Measurements from ENCODE around the gene EDAR. TPM values are rescaled to one million over a fixed set of nuclear protein-coding genes. Genes with fewer than 3 reads are reported as not detected.

Gene EDAR
- total RNA-seq, 2 experiments from 2014 or later, result not detected

DNA sequence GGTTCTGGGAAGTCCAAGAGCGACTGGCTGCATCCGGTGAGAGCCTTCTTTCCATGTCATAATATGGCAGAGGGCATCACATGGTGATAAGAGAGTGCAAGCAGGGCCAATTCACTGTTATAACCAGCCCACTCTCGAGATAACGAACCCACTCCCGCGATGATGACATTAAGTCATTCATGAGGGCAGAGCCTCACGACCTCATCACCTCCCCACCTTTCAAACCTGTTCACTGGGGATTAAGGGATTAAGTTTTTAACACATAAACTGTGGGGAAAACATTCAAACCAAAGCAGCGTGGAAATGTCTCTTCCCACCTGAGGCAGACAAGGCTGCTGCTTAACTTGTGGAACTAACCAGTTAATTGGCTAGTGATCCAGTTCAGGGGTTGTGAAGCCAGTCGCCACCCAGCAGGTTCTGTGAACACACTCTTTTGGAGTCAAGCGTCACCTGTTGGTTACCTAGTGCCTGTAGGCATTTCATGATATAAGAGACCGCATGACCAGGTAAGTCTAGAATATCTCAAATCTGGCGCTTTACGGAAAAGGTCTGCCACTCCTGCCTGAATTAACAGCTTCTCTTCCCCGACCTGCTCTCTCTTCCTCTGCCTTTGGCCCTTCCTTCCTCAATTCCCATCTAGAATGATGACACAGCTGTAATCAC is 54.3 kb downstream of the EDAR start:
- Mint-ChIP-seq H3K9me3 (ENCODE audit: insufficient read depth) (no peaks in the 10 kb centered on the region), H3K4me3 (no peak overlapping the region), H3K4me1 (ENCODE audit: low read depth) (peaks cover 11% of the 10 kb centered on the region), H3K36me3 (ENCODE audit: low read depth) (no peaks in the 10 kb centered on the region), H3K27me3 (ENCODE audit: low read depth) (no peaks in the 10 kb centered on the region), H3K27ac (no peak overlapping the region)
- ChIA-PET CTCF (interaction anchor here (1.4 kb wide), 1 partner anchor 576 kb away, joined by 3 read pairs; no protein-coding TSS in a partner anchor), POLR2A (no interaction called here)
- no peak for DNase-seq
- no peak for ATAC-seq

DNA sequence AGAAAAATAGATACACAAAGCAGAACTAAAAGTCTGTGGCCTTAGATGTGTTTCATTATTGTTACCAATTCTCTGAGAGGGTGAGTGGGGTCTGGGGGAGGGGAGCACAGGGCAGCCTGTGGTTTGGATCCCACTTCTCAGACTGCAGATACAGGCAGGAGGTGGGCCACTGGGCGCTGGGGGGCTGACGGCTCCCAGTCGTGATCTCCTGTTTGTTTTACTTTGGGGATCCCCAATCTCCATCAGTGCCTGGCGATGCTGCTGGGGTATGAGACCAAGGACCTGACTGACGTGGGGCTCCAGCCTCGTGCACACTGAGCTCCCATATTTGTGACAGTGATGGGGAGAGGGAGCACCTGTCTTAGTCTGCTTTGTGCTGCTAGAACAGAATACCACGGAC is 54.9 kb downstream of the EDAR start:
- no peaks in the 10 kb centered on the region for H3K36me3 Mint-ChIP-seq (ENCODE audit: low read depth)
- no peak for ATAC-seq
- ChIA-PET CTCF (interaction anchor here (1.4 kb wide), 1 partner anchor 576 kb away, joined by 3 read pairs; no protein-coding TSS in a partner anchor), POLR2A (no interaction called here)
- DNase-seq, result no peak
- no peaks in the 10 kb centered on the region for H3K27me3 Mint-ChIP-seq (ENCODE audit: low read depth)
- no peaks in the 10 kb centered on the region for H3K9me3 Mint-ChIP-seq (ENCODE audit: insufficient read depth)
- H3K27ac Mint-ChIP-seq, result no peak overlapping the region
- H3K4me3 Mint-ChIP-seq, result no peak overlapping the region
- peaks cover 11% of the 10 kb centered on the region for H3K4me1 Mint-ChIP-seq (ENCODE audit: low read depth)

DNA sequence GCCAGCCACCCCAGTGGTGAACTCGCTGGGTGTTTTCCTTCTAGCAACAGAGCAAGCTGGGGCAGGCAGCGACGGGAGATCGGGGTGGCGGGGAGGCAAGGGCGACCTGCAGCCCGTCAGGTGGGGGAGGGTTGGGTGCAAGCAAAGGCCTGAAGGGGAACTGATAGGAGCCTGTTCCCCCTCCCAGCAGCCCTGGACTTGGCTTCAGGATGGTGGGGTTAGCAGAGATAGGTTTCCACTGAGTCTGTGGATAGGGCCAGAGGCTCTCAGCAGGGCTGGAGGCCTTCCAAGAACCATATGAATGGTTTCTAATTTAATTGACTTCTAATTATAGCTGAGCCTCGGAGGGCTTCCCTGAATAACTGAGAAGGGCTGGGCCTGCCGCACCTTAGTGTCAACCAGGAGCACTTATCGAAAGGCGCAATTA is 55.3 kb downstream of the EDAR start:
- POLR2A ChIA-PET, result no interaction called here
- no peaks in the 10 kb centered on the region for H3K36me3 Mint-ChIP-seq (ENCODE audit: low read depth)
- ATAC-seq, result no peak
- H3K27ac Mint-ChIP-seq, result no peak overlapping the region
- no peak for DNase-seq
- peaks cover 11% of the 10 kb centered on the region for H3K4me1 Mint-ChIP-seq (ENCODE audit: low read depth)
- H3K9me3 Mint-ChIP-seq (ENCODE audit: insufficient read depth), result no peaks in the 10 kb centered on the region
- no peaks in the 10 kb centered on the region for H3K27me3 Mint-ChIP-seq (ENCODE audit: low read depth)
- CTCF ChIA-PET, result interaction anchor here (1.4 kb wide), 1 partner anchor 577 kb away, joined by 3 read pairs; no protein-coding TSS in a partner anchor
- H3K4me3 Mint-ChIP-seq, result no peak overlapping the region

DNA sequence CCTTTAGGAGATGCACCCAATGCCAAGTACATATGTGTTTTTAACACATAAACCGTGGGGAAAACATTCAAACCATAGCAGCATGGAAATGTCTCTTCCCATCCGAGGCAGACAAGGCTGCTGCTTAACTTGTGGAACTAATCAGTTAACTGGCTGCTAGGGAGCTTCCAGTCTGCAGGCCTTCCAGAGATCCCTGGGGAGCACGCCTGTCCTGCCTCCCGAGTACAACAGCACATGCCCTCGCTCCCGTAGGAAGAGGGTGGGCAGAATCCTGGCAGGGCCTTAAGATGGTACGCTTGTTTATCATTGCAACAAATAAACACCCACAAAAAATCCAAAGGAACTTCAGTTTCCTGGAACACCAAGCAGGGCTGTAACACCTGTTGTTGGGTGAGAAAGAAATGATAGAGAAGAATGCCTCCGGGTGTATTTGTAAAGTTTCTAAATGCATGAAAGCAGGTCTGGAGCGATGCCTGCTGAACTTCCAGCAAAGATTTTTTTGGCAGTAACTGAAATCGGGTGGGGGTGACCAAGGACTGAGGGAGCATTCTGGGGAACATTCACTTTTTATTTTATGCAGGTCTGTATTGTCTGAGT is 56.2 kb downstream of the EDAR start:
- ATAC-seq (no peak), DNase-seq (no peak)
- POLR2A ChIA-PET, result no interaction called here
- Mint-ChIP-seq H3K27ac (no peak overlapping the region), H3K9me3 (ENCODE audit: insufficient read depth) (no peaks in the 10 kb centered on the region), H3K4me1 (ENCODE audit: low read depth) (peaks cover 4% of the 10 kb centered on the region), H3K27me3 (ENCODE audit: low read depth) (no peaks in the 10 kb centered on the region), H3K4me3 (no peak overlapping the region), H3K36me3 (ENCODE audit: low read depth) (no peaks in the 10 kb centered on the region)
- CTCF ChIA-PET, result no interaction called here

DNA sequence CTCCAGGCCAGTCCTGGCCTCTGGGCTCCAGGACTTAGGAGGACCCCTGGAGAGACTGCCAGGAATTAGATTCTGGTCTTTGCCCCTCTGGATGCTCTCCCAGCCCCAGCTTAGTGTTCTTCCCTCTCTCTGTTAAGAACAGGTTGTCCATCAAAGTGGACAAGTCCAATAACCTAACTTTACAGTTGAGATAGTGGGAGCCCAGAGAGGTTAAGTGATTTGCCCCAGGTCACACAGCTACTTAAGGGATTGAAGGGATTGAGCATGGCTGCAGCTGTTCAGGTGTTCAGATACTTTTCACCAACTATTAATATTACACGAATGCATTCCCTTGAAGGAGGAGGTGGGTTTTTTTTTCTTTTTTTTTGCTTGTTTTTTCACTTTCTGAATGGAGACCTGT is 57.6 kb downstream of the EDAR start:
- ATAC-seq, result no peak
- CTCF ChIA-PET, result interaction anchor here (4.6 kb wide), 1 partner anchor 57 kb away, joined by 42 read pairs; the partner anchor contains the start of gene EDAR

DNA sequence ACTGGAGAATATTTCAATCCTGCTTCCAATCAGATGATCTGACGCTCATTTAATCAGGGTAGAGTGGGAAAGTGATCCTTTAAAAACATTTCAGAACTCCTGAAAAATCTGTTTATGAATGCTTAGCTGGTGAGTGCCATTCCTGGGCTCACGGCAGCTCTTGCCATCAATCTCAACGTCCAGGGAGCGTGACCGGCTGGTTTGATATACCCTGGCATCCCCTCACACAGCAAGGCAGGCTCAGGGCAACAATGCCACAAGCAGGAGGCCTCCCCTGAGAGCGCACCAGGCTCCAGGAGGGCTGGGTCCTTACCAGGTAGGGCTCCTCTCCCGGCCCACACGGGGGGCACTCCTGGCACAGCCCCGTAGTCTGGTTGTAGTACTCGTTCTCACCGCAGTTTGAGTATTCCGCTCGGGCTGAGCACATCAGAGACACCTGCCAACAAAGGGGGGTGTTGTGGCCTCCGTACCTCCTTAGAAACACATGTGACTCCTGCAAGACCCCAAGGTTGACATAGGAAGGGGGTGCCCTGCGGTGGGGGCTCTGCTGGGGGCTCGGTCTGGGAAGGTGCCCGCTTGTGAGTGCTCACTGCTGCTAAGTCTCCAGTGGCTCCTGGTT is 59.1 kb downstream of the EDAR start:
- H3K4me1 Mint-ChIP-seq (ENCODE audit: low read depth), result no peaks in the 10 kb centered on the region
- POLR2A ChIA-PET, result interaction anchor here (1.0 kb wide), 1 partner anchor 13 kb away, joined by 3 read pairs; no protein-coding TSS in a partner anchor
- no peak overlapping the region for H3K4me3 Mint-ChIP-seq
- no peaks in the 10 kb centered on the region for H3K9me3 Mint-ChIP-seq (ENCODE audit: insufficient read depth)
- ATAC-seq (no peak), DNase-seq (no peak)
- CTCF ChIA-PET, result interaction anchor here (0.8 to 4.6 kb wide), 3 partner anchors 9 to 58 kb away, joined by 3 to 42 read pairs (median 4); partner anchors contain the start of gene EDAR
- no peaks in the 10 kb centered on the region for H3K27me3 Mint-ChIP-seq (ENCODE audit: low read depth)
- H3K27ac Mint-ChIP-seq, result no peak overlapping the region
- no peaks in the 10 kb centered on the region for H3K36me3 Mint-ChIP-seq (ENCODE audit: low read depth)

More for the DNA sequence above, 57.6 kb downstream of the EDAR start:
- no peaks in the 10 kb centered on the region for H3K4me1 Mint-ChIP-seq (ENCODE audit: low read depth)
- POLR2A ChIA-PET, result interaction anchor here (1.7 kb wide), 1 partner anchor 14 kb away, joined by 5 read pairs; no protein-coding TSS in a partner anchor
- DNase-seq, result no peak
- no peaks in the 10 kb centered on the region for H3K9me3 Mint-ChIP-seq (ENCODE audit: insufficient read depth)
- no peaks in the 10 kb centered on the region for H3K27me3 Mint-ChIP-seq (ENCODE audit: low read depth)
- H3K36me3 Mint-ChIP-seq (ENCODE audit: low read depth), result no peaks in the 10 kb centered on the region
- no peak overlapping the region for H3K27ac Mint-ChIP-seq
- no peak overlapping the region for H3K4me3 Mint-ChIP-seq

DNA sequence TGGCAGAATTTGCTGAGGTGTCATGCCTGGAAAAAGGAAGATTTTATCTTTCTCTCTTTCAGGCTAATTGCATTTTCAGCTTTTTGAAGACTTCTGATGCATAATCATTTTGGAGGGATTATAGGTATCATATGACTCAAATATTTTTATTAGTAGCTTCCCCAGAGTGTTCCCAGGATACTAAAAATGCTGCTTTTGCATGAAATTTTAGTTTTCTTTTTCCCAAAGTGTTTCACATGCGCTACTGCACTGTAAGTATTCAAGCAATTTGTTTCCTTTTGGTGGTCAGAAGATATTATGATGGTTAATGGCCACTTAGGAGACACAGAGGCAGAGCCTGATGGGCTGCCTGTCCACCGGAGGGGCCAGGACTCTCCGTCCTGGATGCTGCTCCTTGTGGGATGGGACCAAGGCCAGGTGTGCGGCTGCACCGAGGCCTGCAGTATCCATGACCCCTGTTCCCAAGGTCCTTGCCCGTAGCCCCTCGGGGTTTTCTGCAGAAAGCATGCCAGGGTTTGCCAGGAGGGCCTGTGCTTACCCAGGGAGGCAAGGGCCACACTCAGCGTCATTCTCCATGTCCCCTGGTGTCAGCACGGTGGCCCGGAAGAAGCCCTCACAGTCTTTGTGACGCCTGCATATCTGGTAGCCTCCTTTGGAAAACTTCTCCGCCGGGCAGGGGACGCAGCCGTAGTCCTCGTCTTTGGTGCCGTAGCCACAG is 60.2 kb downstream of the EDAR start:
- Mint-ChIP-seq H3K4me1 (ENCODE audit: low read depth) (no peaks in the 10 kb centered on the region), H3K36me3 (ENCODE audit: low read depth) (no peaks in the 10 kb centered on the region), H3K27ac (no peak overlapping the region), H3K27me3 (ENCODE audit: low read depth) (no peaks in the 10 kb centered on the region), H3K9me3 (ENCODE audit: insufficient read depth) (no peaks in the 10 kb centered on the region), H3K4me3 (no peak overlapping the region)
- no peak for ATAC-seq
- DNase-seq, result no peak
- POLR2A ChIA-PET, result interaction anchor here (1.0 kb wide), 1 partner anchor 12 kb away, joined by 3 read pairs; no protein-coding TSS in a partner anchor
- CTCF ChIA-PET, result interaction anchor here (0.7 to 4.6 kb wide), 15 partner anchors 10 to 581 kb away, joined by 3 to 42 read pairs (median 4); partner anchors contain the start of gene EDAR

DNA sequence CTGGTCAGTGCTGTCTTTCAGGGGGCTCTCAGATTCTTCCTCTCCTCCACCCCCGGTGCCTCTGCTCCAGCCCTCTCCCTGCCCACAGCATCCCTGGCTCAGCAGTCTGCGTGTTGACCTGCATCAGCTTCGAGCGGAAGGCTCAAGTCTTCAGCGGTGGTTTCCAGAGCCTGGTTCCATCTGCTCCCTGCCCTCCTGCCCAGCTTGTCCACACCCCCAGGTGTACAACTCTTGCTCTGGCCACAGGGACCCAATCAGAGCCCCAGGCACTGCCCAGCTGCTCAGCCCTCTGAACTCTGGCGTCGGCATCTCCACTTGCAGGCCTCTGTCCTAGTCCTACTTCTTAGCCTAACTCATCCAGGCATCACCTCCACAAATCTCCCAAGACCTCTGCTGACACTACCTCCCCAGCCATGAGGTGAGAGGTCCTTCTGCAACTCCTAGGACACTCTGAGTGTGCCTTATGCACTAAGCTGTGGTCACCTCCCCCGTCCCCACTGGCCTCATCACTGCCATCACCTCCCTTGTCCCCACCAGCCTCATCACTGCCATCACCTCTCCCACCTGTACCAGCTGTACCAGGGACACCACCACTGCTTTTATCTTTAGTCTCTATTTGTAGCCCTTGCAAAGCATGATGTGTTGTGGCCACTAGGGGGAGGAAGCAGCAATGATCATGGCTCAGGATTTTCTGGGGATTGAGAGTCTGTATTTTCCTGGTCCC is 60.9 kb downstream of the EDAR start:
- Mint-ChIP-seq H3K9me3 (ENCODE audit: insufficient read depth) (no peaks in the 10 kb centered on the region), H3K36me3 (ENCODE audit: low read depth) (no peaks in the 10 kb centered on the region), H3K27me3 (ENCODE audit: low read depth) (no peaks in the 10 kb centered on the region), H3K4me3 (no peak overlapping the region), H3K4me1 (ENCODE audit: low read depth) (no peaks in the 10 kb centered on the region), H3K27ac (no peak overlapping the region)
- POLR2A ChIA-PET, result no interaction called here
- ATAC-seq (peak; percentile 58), DNase-seq (peak; percentile 49)
- CTCF ChIA-PET, result interaction anchor here (0.7 to 4.6 kb wide), 15 partner anchors 10 to 582 kb away, joined by 3 to 42 read pairs (median 4); partner anchors contain the start of gene EDAR

DNA sequence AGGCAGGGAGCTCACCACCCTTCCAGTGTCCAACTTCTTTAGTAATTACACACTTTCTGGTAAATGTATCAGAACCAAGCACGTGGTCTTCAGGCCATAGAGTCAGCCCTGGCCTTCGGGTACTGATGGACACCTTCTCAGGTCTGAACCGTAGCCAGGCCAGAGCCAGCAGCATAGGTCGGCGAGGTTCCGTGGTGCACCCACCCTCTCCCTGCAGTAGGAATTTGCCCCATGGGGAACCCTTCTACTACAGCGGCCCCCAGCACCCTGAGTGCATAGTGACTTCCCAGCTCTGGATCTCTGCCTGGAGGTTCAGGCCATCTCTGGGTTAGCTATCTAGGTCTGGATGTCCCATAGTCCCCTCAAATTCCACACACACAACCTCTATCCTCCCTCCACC is 61.6 kb downstream of the EDAR start:
- H3K27ac Mint-ChIP-seq, result no peak overlapping the region
- ChIA-PET CTCF (interaction anchor here (0.9 to 4.6 kb wide), 2 partner anchors 61 to 74 kb away, joined by 3 to 42 read pairs; partner anchors contain the start of gene EDAR), POLR2A (no interaction called here)
- H3K9me3 Mint-ChIP-seq (ENCODE audit: insufficient read depth), result no peaks in the 10 kb centered on the region
- no peak overlapping the region for H3K4me3 Mint-ChIP-seq
- H3K36me3 Mint-ChIP-seq (ENCODE audit: low read depth), result no peaks in the 10 kb centered on the region
- ATAC-seq (no peak), DNase-seq (no peak)
- no peaks in the 10 kb centered on the region for H3K4me1 Mint-ChIP-seq (ENCODE audit: low read depth)
- H3K27me3 Mint-ChIP-seq (ENCODE audit: low read depth), result no peaks in the 10 kb centered on the region

DNA sequence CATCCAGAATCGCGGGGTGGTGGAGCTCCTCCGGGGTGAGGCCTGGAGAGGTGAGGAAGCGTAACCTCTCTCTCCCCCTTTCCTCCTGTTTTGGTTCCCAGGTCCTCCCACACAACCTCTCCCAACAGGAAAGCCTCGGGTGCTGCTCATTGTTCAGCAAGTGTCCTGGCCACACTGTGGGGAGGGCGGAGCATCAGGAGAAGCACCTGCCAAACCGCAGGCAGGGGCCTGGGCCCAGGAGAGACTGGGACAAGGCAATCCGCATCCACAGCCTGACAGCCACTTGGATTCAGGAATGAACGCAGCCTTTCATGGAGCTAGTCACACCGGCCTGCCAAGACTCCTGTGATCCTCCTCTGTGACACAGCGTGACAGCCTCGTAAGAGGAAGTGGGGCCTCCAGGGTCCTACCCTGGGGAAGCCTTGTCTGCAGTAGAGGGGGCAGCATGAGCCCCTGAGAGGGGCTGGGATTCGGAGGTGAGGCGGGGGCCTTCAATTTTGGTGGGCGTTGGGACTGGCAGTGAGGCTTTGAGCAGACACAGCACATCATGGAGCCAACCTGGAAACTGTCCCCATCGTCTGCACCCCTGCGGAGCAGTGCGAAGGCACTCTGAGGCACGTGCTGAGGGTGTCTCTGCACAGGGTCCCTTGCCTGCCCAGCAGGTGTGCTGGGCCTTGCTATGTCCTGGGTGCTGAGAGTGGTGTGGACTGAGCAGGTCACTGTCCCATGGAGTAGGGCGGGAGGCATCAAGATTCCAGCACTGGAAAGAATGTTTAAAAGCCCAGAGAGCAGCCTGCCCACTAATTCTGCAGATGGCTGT is 62.2 kb downstream of the EDAR start:
- ATAC-seq, result no peak
- ChIA-PET CTCF (interaction anchor here (4.6 kb wide), 1 partner anchor 61 kb away, joined by 42 read pairs; the partner anchor contains the start of gene EDAR), POLR2A (no interaction called here)
- Mint-ChIP-seq H3K36me3 (ENCODE audit: low read depth) (no peaks in the 10 kb centered on the region), H3K27me3 (ENCODE audit: low read depth) (no peaks in the 10 kb centered on the region), H3K27ac (no peak overlapping the region), H3K4me1 (ENCODE audit: low read depth) (no peaks in the 10 kb centered on the region), H3K9me3 (ENCODE audit: insufficient read depth) (no peaks in the 10 kb centered on the region), H3K4me3 (no peak overlapping the region)
- DNase-seq, result no peak

All from activated CD8-positive, alpha-beta T cell treated with anti-CD3 and anti-CD28 coated beads, Interleukin-2, amount 10 ng/mL, durations not matched to agents 7 days and 5 days (primary cell).